AG04450 (cell line): ENCODE measurements around the gene ALPK1. TPM values are rescaled to one million over a fixed set of nuclear protein-coding genes. Genes with fewer than 3 reads are reported as not detected.
"Not testable (repeated sequence)": the region's sequence is repeated elsewhere in the genome, so short reads cannot be mapped to it uniquely, and the experiment has no call there.

ENCODE experiments used
- CTCF ChIA-PET: fragments of 300-600, 350-600 bp; formaldehyde crosslinking; extraction: SDS; loops from one replicate; lab custom pipeline; 2022; ENCODE audit warnings: antibody characterized with exemption, inconsistent platforms; lab: Charles Lee
- POLR2A ChIA-PET: fragments of 350-600 bp; formaldehyde crosslinking; extraction: SDS; loops from one replicate; lab custom pipeline; 2021; ENCODE audit warnings: antibody characterized with exemption, inconsistent platforms; lab: Yijun Ruan, JAX
- DNase-seq: peaks from one replicate; pipeline ENCODE4 v3.0.0-alpha.2; 2011; ENCODE audit warnings: low read depth, low spot score
- H3K27ac ChIP-seq: one replicate; pipeline ENCODE4 v1.5.1; 2012; ENCODE audit warnings: low read depth, low read length, control low read depth
- H3K27me3 ChIP-seq: one replicate; pipeline ENCODE4 v1.6.0; 2012; ENCODE audit warnings: low read length; ENCODE audit not compliant: control insufficient read depth, insufficient read depth
- H3K4me3 ChIP-seq: 2 replicates; pipeline ENCODE4 v1.5.1; 2011; ENCODE audit warnings: mild to moderate bottlenecking, low read depth, low read length, control low read depth
- H3K9me3 ChIP-seq: 2 replicates; pipeline ENCODE4 v1.5.1; 2012; ENCODE audit warnings: low read length; ENCODE audit not compliant: control insufficient read depth, insufficient read depth
- polyA plus RNA-seq: library from polyadenylated mRNA; depleted of rRNA; stranded (reverse); fragments of >200 nt; gene quantifications from 2 replicates; pipeline ENCODE4 v1.2.3, GENCODE V29; 2011; rRNA removed
- TF ChIP-seq, protein P1 (sequence below): IDR thresholded peaks from 2 replicates; pipeline ENCODE4 v1.5.1; 2011; ENCODE audit warnings: low read depth, low read length, control low read depth, inconsistent platforms

ALPK1 gene
- polyA plus RNA-seq, 1 experiment = 14.0 TPM

DNA sequence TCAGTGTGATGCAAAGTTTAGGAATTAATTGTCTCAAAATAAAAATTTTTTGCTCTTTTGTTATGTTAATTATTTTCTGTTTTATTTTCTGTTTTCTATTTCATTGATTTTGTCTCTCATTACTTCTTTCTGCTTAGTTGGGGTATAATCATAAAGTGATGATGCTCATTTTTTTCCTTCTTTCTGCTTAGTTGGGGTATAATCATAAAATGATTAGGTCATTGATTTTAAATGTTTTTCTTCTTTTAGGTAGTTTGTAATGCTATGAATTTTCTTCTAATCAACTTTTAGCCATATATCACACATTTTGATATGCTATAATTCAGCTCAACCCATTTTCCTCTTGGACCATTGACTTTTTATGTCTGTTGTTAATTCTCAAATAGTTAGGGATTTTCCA, 175.1 kb downstream of the ALPK1 start:
- Histone ChIP-seq H3K27me3 (no peaks in the 10 kb centered on the region), H3K27ac (no peak overlapping the region), H3K4me3 (no peak overlapping the region), H3K9me3 (no peaks in the 10 kb centered on the region)
- no peak for DNase-seq
- TF ChIP-seq, protein P1, sequence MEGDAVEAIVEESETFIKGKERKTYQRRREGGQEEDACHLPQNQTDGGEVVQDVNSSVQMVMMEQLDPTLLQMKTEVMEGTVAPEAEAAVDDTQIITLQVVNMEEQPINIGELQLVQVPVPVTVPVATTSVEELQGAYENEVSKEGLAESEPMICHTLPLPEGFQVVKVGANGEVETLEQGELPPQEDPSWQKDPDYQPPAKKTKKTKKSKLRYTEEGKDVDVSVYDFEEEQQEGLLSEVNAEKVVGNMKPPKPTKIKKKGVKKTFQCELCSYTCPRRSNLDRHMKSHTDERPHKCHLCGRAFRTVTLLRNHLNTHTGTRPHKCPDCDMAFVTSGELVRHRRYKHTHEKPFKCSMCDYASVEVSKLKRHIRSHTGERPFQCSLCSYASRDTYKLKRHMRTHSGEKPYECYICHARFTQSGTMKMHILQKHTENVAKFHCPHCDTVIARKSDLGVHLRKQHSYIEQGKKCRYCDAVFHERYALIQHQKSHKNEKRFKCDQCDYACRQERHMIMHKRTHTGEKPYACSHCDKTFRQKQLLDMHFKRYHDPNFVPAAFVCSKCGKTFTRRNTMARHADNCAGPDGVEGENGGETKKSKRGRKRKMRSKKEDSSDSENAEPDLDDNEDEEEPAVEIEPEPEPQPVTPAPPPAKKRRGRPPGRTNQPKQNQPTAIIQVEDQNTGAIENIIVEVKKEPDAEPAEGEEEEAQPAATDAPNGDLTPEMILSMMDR = no peak
- POLR2A ChIA-PET = no interaction called here
- CTCF ChIA-PET = no interaction called here

DNA sequence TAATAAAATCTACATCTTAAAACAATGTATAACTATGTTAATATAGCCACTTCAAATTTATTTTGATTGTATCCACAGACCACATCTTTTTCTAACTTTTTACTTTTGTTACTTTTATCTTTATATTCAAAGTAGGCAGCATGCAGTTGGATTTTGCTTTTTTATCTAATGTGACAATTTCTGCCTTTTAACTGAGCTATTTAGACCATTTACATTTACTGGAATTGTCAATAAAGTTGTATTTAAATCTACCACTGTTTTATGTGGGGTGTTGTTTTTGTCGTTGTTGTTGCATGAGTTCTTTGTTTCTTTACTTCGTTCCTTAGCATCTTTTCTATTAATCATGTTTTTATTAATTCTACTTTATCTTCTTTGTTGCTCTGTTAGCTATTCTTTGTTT, 176.8 kb downstream of the ALPK1 start:
- ChIA-PET POLR2A (no interaction called here), CTCF (no interaction called here)
- Histone ChIP-seq H3K27me3 (no peaks in the 10 kb centered on the region), H3K4me3 (no peak overlapping the region), H3K27ac (no peak overlapping the region), H3K9me3 (no peaks in the 10 kb centered on the region)
- TF ChIP-seq, protein P1 = no peak
- DNase-seq = no peak

DNA sequence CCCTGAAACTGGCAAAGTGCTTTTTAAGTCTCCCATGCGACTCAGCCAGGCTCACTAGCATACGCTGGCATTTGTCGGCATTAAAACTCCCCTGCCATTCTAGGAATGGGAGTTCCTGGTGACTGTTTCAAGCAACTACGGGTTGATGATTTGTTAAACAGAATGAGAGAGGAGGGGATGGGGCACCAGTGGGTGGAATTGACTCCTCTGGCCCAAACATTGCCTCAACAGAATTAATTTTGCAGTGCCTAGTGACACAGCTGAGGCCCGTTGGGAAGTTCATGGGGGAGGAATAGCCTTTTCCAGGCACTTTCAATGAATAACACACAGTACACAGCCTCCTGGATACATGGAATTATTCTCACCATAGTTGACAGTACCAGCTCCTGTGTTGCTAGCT, 188.8 kb downstream of the ALPK1 start:
- no peaks in the 10 kb centered on the region for H3K9me3 ChIP-seq
- CTCF ChIA-PET = no interaction called here
- H3K4me3 ChIP-seq = no peak overlapping the region
- POLR2A ChIA-PET = no interaction called here
- no peak overlapping the region for H3K27ac ChIP-seq
- TF ChIP-seq, protein P1 = no peak
- H3K27me3 ChIP-seq = no peaks in the 10 kb centered on the region
- no peak for DNase-seq

DNA sequence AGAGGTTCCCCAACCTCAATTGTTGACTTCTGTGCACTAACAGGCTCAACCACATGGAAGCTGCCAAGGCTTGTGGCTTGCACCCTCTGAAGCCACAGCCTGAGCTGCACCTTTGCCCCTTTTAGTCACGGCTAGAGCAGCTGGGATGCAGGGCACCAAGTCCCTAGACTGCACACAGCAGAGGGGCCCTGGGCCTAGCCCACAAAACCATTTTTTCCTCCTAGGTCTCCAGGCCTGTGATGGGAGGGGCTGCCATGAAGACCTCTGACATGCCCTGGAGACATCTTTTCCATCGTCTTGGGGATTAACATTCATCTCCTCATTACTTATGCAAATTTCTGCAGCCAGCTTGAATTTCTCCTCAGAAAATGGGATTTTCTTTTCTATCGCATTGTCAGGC, 193.6 kb downstream of the ALPK1 start:
- DNase-seq, CTCF ChIA-PET: not testable (repeated sequence)

More for the DNA sequence above, 193.6 kb downstream of the ALPK1 start:
- H3K4me3 ChIP-seq, POLR2A ChIA-PET, H3K9me3 ChIP-seq, H3K27ac ChIP-seq, H3K27me3 ChIP-seq: not testable (repeated sequence)

Other genes with a start within 250 kb of the ALPK1 start
- 0.21 and 0.36 TPM in 2 replicates for gene FAM241A, start 151.9 kb upstream of the ALPK1 start, polyA plus RNA-seq
- gene AP1AR, start 65.6 kb upstream of the ALPK1 start, polyA plus RNA-seq = 7.6 and 11.8 TPM in 2 replicates
- 8.8 and 10.9 TPM in 2 replicates for gene TIFA, start 11.5 kb upstream of the ALPK1 start, polyA plus RNA-seq
- gene NEUROG2, start 218.8 kb downstream of the ALPK1 start, polyA plus RNA-seq = not detected in 2 replicates